Measurements from ENCODE around the gene JADE3.

Gene JADE3

DNA sequence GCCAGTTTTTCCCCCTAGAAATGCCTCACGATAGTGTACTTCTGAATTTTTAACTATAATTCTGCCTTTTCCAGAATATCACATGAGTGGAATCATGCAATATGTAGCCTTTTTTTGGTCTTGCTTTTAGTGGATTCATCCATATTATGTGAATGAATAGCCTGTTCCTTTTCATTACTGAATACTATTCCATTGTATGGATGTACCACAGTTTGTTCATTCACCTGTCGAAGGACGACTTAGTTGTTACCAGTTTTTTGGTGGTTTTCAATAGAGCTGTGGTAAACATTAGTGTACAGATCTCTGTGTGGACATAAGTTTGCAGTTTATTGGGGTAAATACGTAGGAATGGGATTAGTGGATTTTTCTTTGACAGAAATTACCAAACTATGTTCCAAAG is 8.0 kb downstream of the JADE3 start:
- Histone ChIP-seq H2AFZ (ENCODE audit: low read length) (no peak overlapping the region), H3K9me2 (replicated peaks; ENCODE audit: low read depth, low read length) (no peaks in the 10 kb centered on the region), H3K9me3 (ENCODE audit: insufficient read depth, low read depth, low read length) (peaks cover 2% of the 10 kb centered on the region; the same call in 1 of the 2 replicates), H3K4me3 (ENCODE audit: low read length, poor library complexity, severe bottlenecking) (no peak overlapping the region), H3F3A (ENCODE audit: low read depth) (no peaks in the 10 kb centered on the region), H3K27me3 (ENCODE audit: insufficient read depth, low read length, poor library complexity, severe bottlenecking) (no peaks in the 10 kb centered on the region), H3K9ac (ENCODE audit: low read depth, low read length, poor library complexity, severe bottlenecking) (no peak overlapping the region), H3K4me1 (ENCODE audit: insufficient read depth, low read length, poor library complexity, severe bottlenecking) (peaks cover 16% of the 10 kb centered on the region), H3K36me3 (ENCODE audit: insufficient read depth, low read length) (no peaks in the 10 kb centered on the region), H3K79me2 (ENCODE audit: insufficient read depth, low read length) (peaks cover 95% of the 10 kb centered on the region), H3K4me2 (ENCODE audit: low read depth, low read length, poor library complexity, severe bottlenecking) (no peak overlapping the region), H4K20me1 (ENCODE audit: insufficient read depth, low read length, poor library complexity, severe bottlenecking) (peaks cover 25% of the 10 kb centered on the region)
- no peak for TF ChIP-seq EZH2phosphoT487 (IDR thresholded peaks at IDR 0.05; ENCODE audit: borderline replicate concordance)
- TF ChIP-seq, protein P1, sequence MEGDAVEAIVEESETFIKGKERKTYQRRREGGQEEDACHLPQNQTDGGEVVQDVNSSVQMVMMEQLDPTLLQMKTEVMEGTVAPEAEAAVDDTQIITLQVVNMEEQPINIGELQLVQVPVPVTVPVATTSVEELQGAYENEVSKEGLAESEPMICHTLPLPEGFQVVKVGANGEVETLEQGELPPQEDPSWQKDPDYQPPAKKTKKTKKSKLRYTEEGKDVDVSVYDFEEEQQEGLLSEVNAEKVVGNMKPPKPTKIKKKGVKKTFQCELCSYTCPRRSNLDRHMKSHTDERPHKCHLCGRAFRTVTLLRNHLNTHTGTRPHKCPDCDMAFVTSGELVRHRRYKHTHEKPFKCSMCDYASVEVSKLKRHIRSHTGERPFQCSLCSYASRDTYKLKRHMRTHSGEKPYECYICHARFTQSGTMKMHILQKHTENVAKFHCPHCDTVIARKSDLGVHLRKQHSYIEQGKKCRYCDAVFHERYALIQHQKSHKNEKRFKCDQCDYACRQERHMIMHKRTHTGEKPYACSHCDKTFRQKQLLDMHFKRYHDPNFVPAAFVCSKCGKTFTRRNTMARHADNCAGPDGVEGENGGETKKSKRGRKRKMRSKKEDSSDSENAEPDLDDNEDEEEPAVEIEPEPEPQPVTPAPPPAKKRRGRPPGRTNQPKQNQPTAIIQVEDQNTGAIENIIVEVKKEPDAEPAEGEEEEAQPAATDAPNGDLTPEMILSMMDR (conservative IDR thresholded peaks at IDR 0.05; ENCODE audit: low read length), result no peak

DNA sequence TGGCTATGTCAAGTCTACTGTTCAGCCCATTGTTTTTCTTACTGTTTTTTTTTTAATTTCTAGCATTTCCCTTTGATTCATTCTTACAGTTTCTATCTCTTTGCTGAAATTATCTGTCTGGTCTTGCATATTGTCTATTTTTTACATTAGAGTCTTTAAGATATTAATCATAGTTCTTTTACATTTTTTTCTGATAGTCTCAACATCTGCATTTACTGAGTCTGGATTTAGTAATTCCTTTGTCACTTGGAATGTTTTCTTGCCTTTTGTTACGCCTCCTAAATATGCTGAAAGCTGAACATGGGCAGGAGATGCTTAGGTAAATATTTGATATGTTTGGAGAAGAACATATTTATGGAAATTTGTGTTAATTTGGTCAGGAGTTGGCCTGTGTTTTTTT is 10.4 kb downstream of the JADE3 start:
- H3K79me2 ChIP-seq (ENCODE audit: insufficient read depth, low read length), result peaks cover 90% of the 10 kb centered on the region

DNA sequence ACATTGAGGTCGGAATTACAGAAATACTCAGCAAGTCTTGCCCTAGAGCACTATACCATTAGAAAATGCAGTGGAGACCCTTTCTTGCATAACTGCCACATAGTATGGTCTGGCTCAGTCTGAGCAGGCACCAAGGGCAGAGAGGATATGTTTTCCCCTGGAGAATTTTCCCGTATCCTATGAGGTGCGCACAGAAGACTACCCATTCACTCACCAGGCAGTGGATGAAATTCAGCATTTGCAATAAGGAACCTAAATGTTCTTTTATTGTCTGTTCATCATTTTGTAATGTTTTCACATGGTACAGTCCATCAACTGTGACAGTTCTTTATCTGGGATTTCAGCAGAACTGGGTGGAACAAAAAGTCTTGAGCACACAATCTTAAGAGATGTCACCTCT is 15.5 kb downstream of the JADE3 start:
- H3K4me3 ChIP-seq (ENCODE audit: low read length, poor library complexity, severe bottlenecking), result no peak overlapping the region
- H3K9me3 ChIP-seq (ENCODE audit: insufficient read depth, low read depth, low read length), result no peaks in the 10 kb centered on the region
- H3K4me2 ChIP-seq (ENCODE audit: low read depth, low read length, poor library complexity, severe bottlenecking), result no peak overlapping the region
- H3F3A ChIP-seq (ENCODE audit: low read depth), result no peaks in the 10 kb centered on the region
- no peaks in the 10 kb centered on the region for H3K4me1 ChIP-seq (ENCODE audit: insufficient read depth, low read length, poor library complexity, severe bottlenecking)
- no peak overlapping the region for H3K9ac ChIP-seq (ENCODE audit: low read depth, low read length, poor library complexity, severe bottlenecking)
- H4K20me1 ChIP-seq (ENCODE audit: insufficient read depth, low read length, poor library complexity, severe bottlenecking), result peaks cover 2% of the 10 kb centered on the region
- no peaks in the 10 kb centered on the region for H3K36me3 ChIP-seq (ENCODE audit: insufficient read depth, low read length)
- no peak overlapping the region for H2AFZ ChIP-seq (ENCODE audit: low read length)
- no peaks in the 10 kb centered on the region for H3K27me3 ChIP-seq (ENCODE audit: insufficient read depth, low read length, poor library complexity, severe bottlenecking)
- H3K79me2 ChIP-seq (ENCODE audit: insufficient read depth, low read length), result peaks cover 82% of the 10 kb centered on the region
- H3K9me2 ChIP-seq (replicated peaks; ENCODE audit: low read depth, low read length), result no peaks in the 10 kb centered on the region
- TF ChIP-seq EZH2phosphoT487 (IDR thresholded peaks at IDR 0.05; ENCODE audit: borderline replicate concordance), result no peak
- TF ChIP-seq, protein P1 (conservative IDR thresholded peaks at IDR 0.05; ENCODE audit: low read length), result no peak

More for the DNA sequence above, 10.4 kb downstream of the JADE3 start:
- Histone ChIP-seq H3K9me3 (ENCODE audit: insufficient read depth, low read depth, low read length) (peaks cover 2% of the 10 kb centered on the region; the same call in 1 of the 2 replicates), H3K4me3 (ENCODE audit: low read length, poor library complexity, severe bottlenecking) (no peak overlapping the region), H3K36me3 (ENCODE audit: insufficient read depth, low read length) (no peaks in the 10 kb centered on the region), H3K27me3 (ENCODE audit: insufficient read depth, low read length, poor library complexity, severe bottlenecking) (no peaks in the 10 kb centered on the region), H2AFZ (ENCODE audit: low read length) (no peak overlapping the region), H3K9me2 (replicated peaks; ENCODE audit: low read depth, low read length) (no peaks in the 10 kb centered on the region), H3K4me2 (ENCODE audit: low read depth, low read length, poor library complexity, severe bottlenecking) (no peak overlapping the region), H3F3A (ENCODE audit: low read depth) (no peaks in the 10 kb centered on the region), H4K20me1 (ENCODE audit: insufficient read depth, low read length, poor library complexity, severe bottlenecking) (peaks cover 4% of the 10 kb centered on the region), H3K4me1 (ENCODE audit: insufficient read depth, low read length, poor library complexity, severe bottlenecking) (peaks cover 3% of the 10 kb centered on the region), H3K9ac (ENCODE audit: low read depth, low read length, poor library complexity, severe bottlenecking) (no peak overlapping the region)
- TF ChIP-seq EZH2phosphoT487 (IDR thresholded peaks at IDR 0.05; ENCODE audit: borderline replicate concordance), result no peak
- TF ChIP-seq, protein P1 (conservative IDR thresholded peaks at IDR 0.05; ENCODE audit: low read length), result no peak

All from Loucy (cell line).